ENCODE results near the gene SLCO6A1.

The SLCO6A1 gene

GRCh38 chr5:102433473-102433872 is 65.3 kb downstream of the SLCO6A1 start:
- no peak overlapping the region for H2AFZ ChIP-seq
- no peak overlapping the region for H3K9ac ChIP-seq
- H3K4me3 ChIP-seq (ENCODE audit: low read depth, low read length): no peak overlapping the region
- H3K9me3 ChIP-seq (ENCODE audit: control insufficient read depth, low read length): no peaks in the 10 kb centered on the region
- no peak overlapping the region for H3K4me2 ChIP-seq (ENCODE audit: low read length)
- H3K27ac ChIP-seq: no peak overlapping the region
- H3K4me1 ChIP-seq: no peaks in the 10 kb centered on the region
- no peaks in the 10 kb centered on the region for H3K27me3 ChIP-seq (ENCODE audit: control insufficient read depth, insufficient read depth, low read length)
- TF ChIP-seq CTCF (IDR thresholded peaks at IDR 0.05): no peak
- no peaks in the 10 kb centered on the region for H3K79me2 ChIP-seq
- no peaks in the 10 kb centered on the region for H3K36me3 ChIP-seq (ENCODE audit: control insufficient read depth, insufficient read depth, low read length)

GRCh38 chr5:102421647-102422046 is 77.2 kb downstream of the SLCO6A1 start:
- Histone ChIP-seq H3K36me3 (ENCODE audit: control insufficient read depth, insufficient read depth, low read length) (no peaks in the 10 kb centered on the region), H3K4me2 (ENCODE audit: low read length) (no peak overlapping the region), H3K9me3 (ENCODE audit: control insufficient read depth, low read length) (no peaks in the 10 kb centered on the region), H3K4me3 (ENCODE audit: low read depth, low read length) (no peak overlapping the region), H3K9ac (no peak overlapping the region), H3K27me3 (ENCODE audit: control insufficient read depth, insufficient read depth, low read length) (no peaks in the 10 kb centered on the region), H2AFZ (no peak overlapping the region), H3K4me1 (no peaks in the 10 kb centered on the region), H3K79me2 (no peaks in the 10 kb centered on the region), H3K27ac (no peak overlapping the region)
- TF ChIP-seq CTCF (IDR thresholded peaks at IDR 0.05): no peak

- TF ChIP-seq CTCF (IDR thresholded peaks at IDR 0.05): no peak
- Histone ChIP-seq H3K9me3 (ENCODE audit: control insufficient read depth, low read length) (no peaks in the 10 kb centered on the region), H3K9ac (no peak overlapping the region), H3K27me3 (ENCODE audit: control insufficient read depth, insufficient read depth, low read length) (no peaks in the 10 kb centered on the region), H3K36me3 (ENCODE audit: control insufficient read depth, insufficient read depth, low read length) (no peaks in the 10 kb centered on the region), H3K4me3 (ENCODE audit: low read depth, low read length) (no peak overlapping the region), H3K4me2 (ENCODE audit: low read length) (no peak overlapping the region), H3K79me2 (no peaks in the 10 kb centered on the region), H3K27ac (no peak overlapping the region), H3K4me1 (no peaks in the 10 kb centered on the region), H2AFZ (no peak overlapping the region)
Observed at GRCh38 chr5:102418531-102418930, 80.3 kb downstream of the SLCO6A1 start.

- Histone ChIP-seq H3K4me2 (ENCODE audit: low read length) (no peak overlapping the region), H3K9me3 (ENCODE audit: control insufficient read depth, low read length) (no peaks in the 10 kb centered on the region)
- TF ChIP-seq CTCF (IDR thresholded peaks at IDR 0.05): no peak
Observed at GRCh38 chr5:102414448-102414847, 84.4 kb downstream of the SLCO6A1 start.

GRCh38 chr5:102388235-102388634 is 110.6 kb downstream of the SLCO6A1 start:
- Histone ChIP-seq H3K4me3 (ENCODE audit: low read depth, low read length) (no peak overlapping the region), H3K4me1 (no peaks in the 10 kb centered on the region), H3K27me3 (ENCODE audit: control insufficient read depth, insufficient read depth, low read length) (no peaks in the 10 kb centered on the region), H2AFZ (no peak overlapping the region), H3K79me2 (no peaks in the 10 kb centered on the region), H3K4me2 (ENCODE audit: low read length) (no peak overlapping the region), H3K9ac (no peak overlapping the region), H3K27ac (no peak overlapping the region), H3K9me3 (ENCODE audit: control insufficient read depth, low read length) (no peaks in the 10 kb centered on the region), H3K36me3 (ENCODE audit: control insufficient read depth, insufficient read depth, low read length) (no peaks in the 10 kb centered on the region)
- TF ChIP-seq CTCF (IDR thresholded peaks at IDR 0.05): no peak

More at GRCh38 chr5:102414448-102414847, 84.4 kb downstream of the SLCO6A1 start:
- H3K4me3 ChIP-seq (ENCODE audit: low read depth, low read length): no peak overlapping the region
- no peaks in the 10 kb centered on the region for H3K4me1 ChIP-seq
- H3K9ac ChIP-seq: no peak overlapping the region
- H2AFZ ChIP-seq: no peak overlapping the region
- H3K27me3 ChIP-seq (ENCODE audit: control insufficient read depth, insufficient read depth, low read length): no peaks in the 10 kb centered on the region
- no peaks in the 10 kb centered on the region for H3K36me3 ChIP-seq (ENCODE audit: control insufficient read depth, insufficient read depth, low read length)
- H3K27ac ChIP-seq: no peak overlapping the region
- no peaks in the 10 kb centered on the region for H3K79me2 ChIP-seq

All from parathyroid adenoma (tissue), 2 donors.